Mucosa of descending colon (tissue), 3 donors: ENCODE data around the gene NACC2. TPM values are rescaled to one million over a fixed set of nuclear protein-coding genes. Genes with fewer than 3 reads are reported as not detected.

Experiments used
- ATAC-seq: fragments of 200-7000 bp; cut with Tn5 transposase; one replicate; pipeline ENCODE4 v1.9.1; 2020; ENCODE audit warnings: mild to moderate bottlenecking, moderate library complexity
- DNase-seq, 3 donors: peaks; one replicate each; pipeline ENCODE4 v3.0.0-alpha.2; 2020
- H3K36me3 ChIP-seq: fragments of 200-600 bp; one replicate; pipeline ENCODE4 v1.8.0; 2021; ENCODE audit warnings: low read depth, mild to moderate bottlenecking
- H3K4me1 ChIP-seq: fragments of 200-600 bp; one replicate; pipeline ENCODE4 v1.8.0; 2021; ENCODE audit warnings: low read depth, mild to moderate bottlenecking
- H3K4me3 ChIP-seq: fragments of 200-600 bp; one replicate; pipeline ENCODE4 v1.8.0; 2021; ENCODE audit warnings: mild to moderate bottlenecking
- H3K9me3 ChIP-seq: fragments of 200-600 bp; one replicate; pipeline ENCODE4 v1.8.0; 2021; ENCODE audit warnings: mild to moderate bottlenecking
- intact Hi-C, 2 donors: fragments of 100-400 bp; cut with DNase I in 1 of 2; cut with micrococcal nuclease in 1 of 2; formaldehyde crosslinking; loops; one replicate each; pipeline versions ENCODE4 v1.11.0 to v1.11.1; 2022; cut with DNase I, micrococcal nuclease
- total RNA-seq, 3 donors: library from RNA; stranded (reverse); fragmentation: NEBNext Ultra II Directional in 2 of 3; extraction: Animal tissue kit (Norgen Biotek cat#: 25700) in 2 of 3; gene quantifications; one replicate each; pipeline versions ENCODE4 v1.2.1 to v1.2.4, GENCODE V29; 2021 to 2023
- TF ChIP-seq, protein P1 (sequence below): fragments of 200-600 bp; IDR thresholded peaks from one replicate; pipeline ENCODE4 v1.8.0; 2022; ENCODE audit warnings: antibody characterized with exemption, mild to moderate bottlenecking
- donor health status: DM: no; HTN: no; CAD: no; lungs with moderate emphysema.
- donor health status: DM: no; HTN: no; CAD: no.
- donor health status: DM: no; HTN: yes; CAD: no.

NACC2 gene
- total RNA-seq, 3 donors from 2014 or later: 15.9 to 81.3 (median 22.1) TPM

DNA sequence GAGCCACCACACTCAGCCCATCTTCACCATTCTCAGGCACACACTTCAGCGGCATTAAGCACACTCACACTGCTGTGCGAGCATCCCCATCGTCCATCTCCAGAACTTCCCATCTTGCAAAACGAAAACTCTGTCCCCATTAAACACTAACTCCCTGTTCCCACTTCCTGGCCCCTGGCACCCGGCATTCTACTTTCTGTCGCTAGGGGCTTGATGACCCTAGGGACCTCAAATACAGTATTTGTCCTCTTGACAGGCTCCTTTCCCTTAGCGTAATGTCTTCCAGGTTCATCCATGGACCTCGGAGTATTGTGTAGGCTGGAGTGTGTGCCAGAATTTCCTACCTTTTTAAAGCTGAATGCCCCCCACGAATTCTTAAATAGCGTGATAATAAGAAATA is 119.3 kb downstream of the NACC2 start:
- no peaks in the 10 kb centered on the region for H3K9me3 ChIP-seq
- intact Hi-C loops: no loop called here
- H3K4me3 ChIP-seq: no peak overlapping the region
- H3K4me1 ChIP-seq: no peaks in the 10 kb centered on the region
- TF ChIP-seq, protein P1, sequence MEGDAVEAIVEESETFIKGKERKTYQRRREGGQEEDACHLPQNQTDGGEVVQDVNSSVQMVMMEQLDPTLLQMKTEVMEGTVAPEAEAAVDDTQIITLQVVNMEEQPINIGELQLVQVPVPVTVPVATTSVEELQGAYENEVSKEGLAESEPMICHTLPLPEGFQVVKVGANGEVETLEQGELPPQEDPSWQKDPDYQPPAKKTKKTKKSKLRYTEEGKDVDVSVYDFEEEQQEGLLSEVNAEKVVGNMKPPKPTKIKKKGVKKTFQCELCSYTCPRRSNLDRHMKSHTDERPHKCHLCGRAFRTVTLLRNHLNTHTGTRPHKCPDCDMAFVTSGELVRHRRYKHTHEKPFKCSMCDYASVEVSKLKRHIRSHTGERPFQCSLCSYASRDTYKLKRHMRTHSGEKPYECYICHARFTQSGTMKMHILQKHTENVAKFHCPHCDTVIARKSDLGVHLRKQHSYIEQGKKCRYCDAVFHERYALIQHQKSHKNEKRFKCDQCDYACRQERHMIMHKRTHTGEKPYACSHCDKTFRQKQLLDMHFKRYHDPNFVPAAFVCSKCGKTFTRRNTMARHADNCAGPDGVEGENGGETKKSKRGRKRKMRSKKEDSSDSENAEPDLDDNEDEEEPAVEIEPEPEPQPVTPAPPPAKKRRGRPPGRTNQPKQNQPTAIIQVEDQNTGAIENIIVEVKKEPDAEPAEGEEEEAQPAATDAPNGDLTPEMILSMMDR: no peak
- ATAC-seq: no peak
- DNase-seq: no peak
- no peaks in the 10 kb centered on the region for H3K36me3 ChIP-seq

DNA sequence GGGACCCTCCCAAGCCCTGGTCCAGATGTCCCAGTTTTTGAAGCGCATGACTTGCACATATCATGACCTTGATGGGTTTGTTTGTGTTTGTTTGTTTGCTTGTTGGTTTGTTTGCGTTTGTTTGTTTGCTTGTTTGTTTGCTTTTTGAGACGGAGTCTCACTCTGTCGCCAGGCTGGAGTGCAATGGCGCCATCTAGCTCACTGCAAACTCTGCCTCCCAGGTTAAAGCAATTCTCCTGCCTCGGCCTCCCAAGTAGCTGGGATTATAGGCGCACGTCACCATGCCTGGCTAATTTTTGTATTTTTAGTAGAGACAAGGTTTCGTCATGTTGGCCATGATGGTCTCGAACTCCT is 120.9 kb downstream of the NACC2 start:
- ATAC-seq (no peak), DNase-seq (no peak)
- Histone ChIP-seq H3K9me3 (no peaks in the 10 kb centered on the region), H3K4me3 (no peak overlapping the region), H3K4me1 (no peaks in the 10 kb centered on the region), H3K36me3 (no peaks in the 10 kb centered on the region)
- intact Hi-C loops: no loop called here
- TF ChIP-seq, protein P1: no peak

DNA sequence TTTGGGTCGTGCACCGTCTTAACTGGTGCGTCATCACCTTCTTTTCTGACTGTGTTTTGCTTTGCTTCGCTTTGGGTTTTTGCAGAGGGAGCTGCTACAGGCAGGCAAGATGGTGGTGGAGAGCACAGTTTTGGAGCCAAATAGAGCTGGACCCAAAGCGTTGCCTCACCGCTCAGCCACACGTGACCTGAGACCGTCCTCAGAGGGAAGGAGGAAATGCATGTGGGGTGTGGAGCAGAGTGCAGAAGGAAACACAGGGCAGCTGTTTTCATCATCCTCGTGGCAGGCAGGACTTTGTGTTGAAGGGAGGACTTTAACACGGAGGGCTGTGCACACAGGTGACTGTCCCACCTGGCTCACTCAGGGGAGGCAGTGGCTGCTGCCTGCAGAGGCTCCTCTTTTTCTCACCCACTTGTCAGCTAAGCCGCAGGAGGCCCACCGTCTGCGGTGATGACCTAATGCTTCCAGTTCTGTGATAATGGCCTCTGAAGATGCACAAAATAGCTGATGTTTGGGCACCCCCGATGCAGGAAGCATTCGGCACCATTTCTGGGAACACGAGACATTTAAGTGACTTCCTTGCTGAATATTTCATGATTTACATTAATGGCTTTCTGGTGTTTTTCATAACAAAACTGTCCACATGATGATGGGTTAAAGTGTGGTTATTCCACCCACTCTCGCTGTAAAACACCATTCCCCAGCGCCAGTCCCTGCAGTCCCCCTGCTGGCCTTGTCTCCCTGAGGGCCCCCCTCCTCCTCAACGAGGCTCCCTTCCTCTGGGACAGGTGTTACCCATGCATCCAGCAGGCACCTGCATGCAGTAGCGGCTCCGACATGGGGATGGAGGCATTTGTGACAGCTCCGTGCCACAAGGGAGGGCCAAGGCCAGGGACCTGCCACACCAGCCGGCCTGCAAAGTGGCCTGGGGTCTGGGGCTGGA is 121.5 kb downstream of the NACC2 start:
- Histone ChIP-seq H3K9me3 (no peaks in the 10 kb centered on the region), H3K4me1 (no peaks in the 10 kb centered on the region), H3K36me3 (no peaks in the 10 kb centered on the region), H3K4me3 (no peak overlapping the region)
- no peak for ATAC-seq
- TF ChIP-seq, protein P1: no peak
- DNase-seq: peak in 1 of 3 donors; percentile 43
- intact Hi-C loops: no loop called here

DNA sequence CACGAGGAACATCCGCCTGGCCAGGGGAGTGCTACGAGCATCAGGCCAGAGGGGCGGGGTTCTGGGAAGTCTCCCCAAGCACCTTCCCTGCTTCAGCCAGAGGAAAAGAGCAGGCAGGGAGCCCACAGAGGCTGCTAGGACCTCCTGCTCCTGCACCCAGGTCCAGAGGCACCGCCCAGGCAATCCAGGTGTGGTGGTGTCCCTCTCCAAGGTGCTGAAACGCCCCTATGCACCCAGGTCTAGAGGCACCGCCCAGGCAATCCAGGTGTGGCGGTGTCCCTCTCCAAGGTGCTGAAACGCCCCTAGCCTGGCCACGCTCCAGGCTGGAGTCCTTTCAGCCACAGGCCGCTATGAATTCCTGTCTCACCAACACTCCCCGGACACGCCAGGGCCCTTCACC is 123.2 kb downstream of the NACC2 start:
- Histone ChIP-seq H3K36me3 (no peaks in the 10 kb centered on the region), H3K9me3 (no peaks in the 10 kb centered on the region), H3K4me1 (no peaks in the 10 kb centered on the region), H3K4me3 (no peak overlapping the region)
- intact Hi-C loops: no loop called here
- TF ChIP-seq, protein P1: no peak
- peak; percentile 95 for ATAC-seq
- peak; percentile 76 to 92 (median 90) for DNase-seq

DNA sequence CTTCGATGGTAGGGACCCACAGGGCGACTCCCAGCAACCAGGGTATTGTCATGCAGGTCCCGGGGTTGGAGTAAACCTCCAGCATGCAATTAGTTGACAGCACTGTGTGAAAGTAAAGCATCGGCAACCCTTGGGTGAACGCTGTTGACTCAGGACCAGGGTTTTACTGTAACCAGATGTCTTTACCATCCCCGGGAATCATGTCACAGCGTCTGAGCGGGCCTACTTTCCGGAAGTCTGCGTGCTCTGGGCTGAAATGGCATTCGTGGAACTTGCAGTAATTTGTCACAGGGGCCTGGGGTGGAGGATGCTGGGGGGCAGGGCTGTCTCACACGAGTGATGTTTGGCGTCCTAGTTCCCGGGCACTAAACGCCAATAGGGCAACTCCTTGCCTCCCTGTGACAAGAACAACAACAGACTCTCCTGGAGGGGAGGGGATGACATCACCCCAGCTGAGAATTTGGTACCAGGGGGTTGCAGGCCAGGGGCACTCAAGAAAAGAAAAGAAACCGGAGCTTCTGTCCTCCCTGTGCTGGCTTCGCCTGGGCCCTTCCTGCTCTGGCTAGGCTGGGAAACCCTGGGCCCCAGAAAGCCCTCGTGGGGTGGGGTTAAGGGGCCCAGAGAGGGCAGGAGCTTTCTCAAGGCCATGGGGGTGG is 123.8 kb downstream of the NACC2 start:
- ATAC-seq (no peak), DNase-seq (no peak)
- Histone ChIP-seq H3K4me3 (no peak overlapping the region), H3K36me3 (no peaks in the 10 kb centered on the region), H3K4me1 (no peaks in the 10 kb centered on the region), H3K9me3 (no peaks in the 10 kb centered on the region)
- TF ChIP-seq, protein P1: no peak
- intact Hi-C loops: no loop called here
